GM18909 (cell line): Measurements from ENCODE around the gene LRRC18.
A peak's percentile ranks its signal among the peaks of the same experiment; 100 is the strongest.

Source experiments
- ATAC-seq: cut with Tn5 transposase; IDR thresholded peaks from one replicate; pipeline ENCODE4 v1.9.1; 2021; ENCODE audit warnings: mild to moderate bottlenecking; ENCODE audit not compliant: unreplicated experiment, poor library complexity

LRRC18 gene

GRCh38 chr10:48939790-48940325 lies at the start of gene LRRC18:
TSS of gene LRRC18 (minus strand) at chr10:48939840. CDS start at chr10:48914155, 25,685 bp downstream.
- no peak for ATAC-seq

- no peak for ATAC-seq
These were observed 46.0 kb upstream of the LRRC18 start for GRCh38 chr10:48985621-48986158.

GRCh38 chr10:48983648-48984351 lies 44.2 kb upstream of the LRRC18 start:
- ATAC-seq, result no peak

- no peak for ATAC-seq
These were observed 42.9 kb upstream of the LRRC18 start for GRCh38 chr10:48982584-48982983.

GRCh38 chr10:48981310-48981907 lies 41.8 kb upstream of the LRRC18 start:
- ATAC-seq, result peak; percentile 43

- ATAC-seq, result no peak
These were observed 38.7 kb upstream of the LRRC18 start for GRCh38 chr10:48978318-48978717.

GRCh38 chr10:48976196-48976595 lies 36.6 kb upstream of the LRRC18 start:
- no peak for ATAC-seq

GRCh38 chr10:48974510-48975156 lies 35.0 kb upstream of the LRRC18 start:
- ATAC-seq, result no peak

GRCh38 chr10:48973065-48973464 lies 33.4 kb upstream of the LRRC18 start:
- ATAC-seq, result no peak

- no peak for ATAC-seq
These were observed 31.0 kb upstream of the LRRC18 start for GRCh38 chr10:48970654-48971053.

- no peak for ATAC-seq
These were observed 30.4 kb upstream of the LRRC18 start for GRCh38 chr10:48970046-48970445.

- ATAC-seq, result no peak
These were observed 28.4 kb upstream of the LRRC18 start for GRCh38 chr10:48968036-48968435.

- ATAC-seq, result no peak
These were observed 25.8 kb upstream of the LRRC18 start for GRCh38 chr10:48965460-48965859.

- no peak for ATAC-seq
These were observed 24.4 kb upstream of the LRRC18 start for GRCh38 chr10:48964038-48964437.

GRCh38 chr10:48958598-48959190 lies 19.1 kb upstream of the LRRC18 start:
- ATAC-seq, result no peak

GRCh38 chr10:48957361-48958151 lies 17.9 kb upstream of the LRRC18 start:
- no peak for ATAC-seq

- ATAC-seq, result no peak
These were observed 12.1 kb upstream of the LRRC18 start for GRCh38 chr10:48951707-48952106.

- ATAC-seq, result no peak
These were observed 8.9 kb upstream of the LRRC18 start for GRCh38 chr10:48948470-48949037.

- ATAC-seq, result no peak
These were observed 8.2 kb upstream of the LRRC18 start for GRCh38 chr10:48947690-48948469.
